GM12872 (cell line): ENCODE measurements around the gene CAMSAP2.

Source experiments
- TF ChIP-seq, protein P1 (sequence below): IDR thresholded peaks from 3 replicates; pipeline ENCODE4 v1.5.1; 2011; ENCODE audit warnings: low read depth, mild to moderate bottlenecking, low read length, moderate library complexity; ENCODE audit not compliant: insufficient read depth

CAMSAP2 gene

DNA sequence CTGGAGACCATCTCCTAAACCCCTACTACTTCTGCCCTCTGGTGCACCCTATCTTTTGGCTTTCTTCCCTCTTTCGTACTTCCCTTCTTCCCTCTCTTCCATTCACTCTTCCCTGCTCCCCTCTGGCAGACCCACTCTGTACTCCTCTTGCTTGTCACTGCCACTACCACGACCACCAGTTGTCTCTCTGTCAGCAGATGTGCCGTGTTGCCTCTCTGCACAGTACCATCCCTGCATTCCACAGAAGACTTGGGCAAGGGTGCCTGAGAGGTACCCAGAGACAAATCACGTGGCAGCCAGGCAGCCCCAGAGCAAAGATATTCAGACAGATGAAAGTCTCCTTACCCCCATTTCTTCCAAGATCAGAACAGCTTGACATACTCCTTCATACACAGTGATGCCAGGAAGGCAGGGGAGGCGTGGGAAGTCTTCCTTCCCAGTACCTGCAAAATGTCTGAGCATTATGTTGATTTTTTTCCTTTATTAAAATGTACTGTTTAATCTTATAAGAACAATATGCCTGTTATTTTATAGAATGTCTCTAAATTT lies 15.0 kb downstream of the CAMSAP2 start:
- TF ChIP-seq, protein P1, sequence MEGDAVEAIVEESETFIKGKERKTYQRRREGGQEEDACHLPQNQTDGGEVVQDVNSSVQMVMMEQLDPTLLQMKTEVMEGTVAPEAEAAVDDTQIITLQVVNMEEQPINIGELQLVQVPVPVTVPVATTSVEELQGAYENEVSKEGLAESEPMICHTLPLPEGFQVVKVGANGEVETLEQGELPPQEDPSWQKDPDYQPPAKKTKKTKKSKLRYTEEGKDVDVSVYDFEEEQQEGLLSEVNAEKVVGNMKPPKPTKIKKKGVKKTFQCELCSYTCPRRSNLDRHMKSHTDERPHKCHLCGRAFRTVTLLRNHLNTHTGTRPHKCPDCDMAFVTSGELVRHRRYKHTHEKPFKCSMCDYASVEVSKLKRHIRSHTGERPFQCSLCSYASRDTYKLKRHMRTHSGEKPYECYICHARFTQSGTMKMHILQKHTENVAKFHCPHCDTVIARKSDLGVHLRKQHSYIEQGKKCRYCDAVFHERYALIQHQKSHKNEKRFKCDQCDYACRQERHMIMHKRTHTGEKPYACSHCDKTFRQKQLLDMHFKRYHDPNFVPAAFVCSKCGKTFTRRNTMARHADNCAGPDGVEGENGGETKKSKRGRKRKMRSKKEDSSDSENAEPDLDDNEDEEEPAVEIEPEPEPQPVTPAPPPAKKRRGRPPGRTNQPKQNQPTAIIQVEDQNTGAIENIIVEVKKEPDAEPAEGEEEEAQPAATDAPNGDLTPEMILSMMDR = no peak

GRCh38 chr1:200755456-200755855 lies 16.8 kb downstream of the CAMSAP2 start:
- TF ChIP-seq, protein P1 = no peak

DNA sequence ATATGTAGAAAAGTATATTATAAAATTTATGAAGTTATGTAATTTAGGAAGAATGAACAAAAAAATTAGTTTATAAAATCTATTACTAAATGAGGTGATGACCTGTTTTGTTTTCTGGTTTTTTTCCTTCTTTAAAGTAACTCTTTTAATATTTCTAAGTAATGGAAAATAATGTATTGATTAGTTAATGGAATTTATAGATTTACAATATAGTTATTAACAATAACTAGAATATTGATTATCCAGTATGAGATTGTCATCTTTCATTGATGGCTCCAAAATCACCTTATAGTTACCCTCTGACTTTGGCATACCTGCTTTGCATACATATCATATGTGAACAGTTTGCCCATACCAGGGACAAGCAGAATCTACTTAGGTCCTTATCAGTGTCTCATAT lies 23.4 kb downstream of the CAMSAP2 start:
- TF ChIP-seq, protein P1 = no peak

- TF ChIP-seq, protein P1 = no peak
Measured at GRCh38 chr1:200767321-200767720, 28.6 kb downstream of the CAMSAP2 start.

DNA sequence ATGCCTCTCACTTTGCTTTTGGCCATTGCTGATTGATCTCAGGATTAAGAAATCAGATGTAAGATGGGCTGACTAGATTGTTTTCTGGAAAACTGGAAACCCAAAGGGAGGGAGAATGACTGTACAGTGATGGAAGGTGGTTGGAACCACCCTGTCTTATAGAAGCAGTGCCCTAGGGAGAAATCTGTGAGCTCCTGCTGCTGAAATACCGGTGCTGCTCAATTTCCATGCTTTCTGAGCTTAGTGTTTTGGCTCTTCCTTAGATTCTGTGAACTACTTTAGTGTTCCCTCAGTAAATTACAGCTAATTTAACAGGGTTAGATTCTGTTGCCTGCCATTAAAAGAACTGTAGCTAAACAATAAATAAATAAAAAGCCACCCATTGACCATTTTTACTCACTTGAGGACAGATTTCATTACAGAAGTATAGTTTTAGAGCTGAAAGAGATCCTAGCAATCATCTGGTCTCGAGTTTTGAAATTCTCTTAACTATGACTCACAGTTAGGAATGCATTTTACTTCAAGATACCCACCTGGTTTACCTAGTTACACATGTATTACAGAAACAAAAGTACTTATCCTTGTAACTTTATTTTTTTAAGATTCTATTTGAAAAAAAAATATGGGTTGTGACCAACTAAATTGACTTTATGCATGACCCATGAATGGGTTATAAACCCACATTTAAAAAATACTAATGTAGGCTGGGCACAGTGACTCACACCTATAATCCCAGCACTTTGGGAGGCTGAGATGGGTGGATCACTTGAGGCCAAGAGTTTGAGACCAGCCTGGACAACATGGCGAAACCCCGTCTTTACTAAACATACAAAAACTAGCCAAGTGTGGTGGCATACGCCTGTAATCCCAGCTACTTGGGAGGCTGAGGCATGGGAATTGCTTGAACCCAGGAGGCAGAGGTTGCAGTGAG lies 33.2 kb downstream of the CAMSAP2 start:
- TF ChIP-seq, protein P1 = no peak

DNA sequence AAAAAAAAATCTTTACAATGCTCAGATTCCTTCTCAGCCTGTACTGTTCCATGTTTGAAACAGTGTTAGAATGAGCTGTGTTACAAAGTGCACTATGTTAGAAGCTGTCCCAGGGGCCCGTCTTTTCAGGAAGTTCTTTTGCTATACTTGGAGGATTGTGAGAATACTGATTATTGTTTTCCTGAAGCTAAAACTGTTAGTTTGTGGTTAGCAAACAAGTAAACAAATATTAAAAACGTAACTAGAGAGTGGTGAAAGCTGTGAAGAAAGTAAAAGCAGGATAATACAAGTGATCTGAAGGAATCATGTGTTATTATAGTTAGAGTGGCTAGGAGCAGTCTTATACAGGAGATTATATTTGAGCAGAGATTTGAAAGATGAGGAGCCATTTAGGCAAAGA lies 35.6 kb downstream of the CAMSAP2 start:
- TF ChIP-seq, protein P1 = no peak

DNA sequence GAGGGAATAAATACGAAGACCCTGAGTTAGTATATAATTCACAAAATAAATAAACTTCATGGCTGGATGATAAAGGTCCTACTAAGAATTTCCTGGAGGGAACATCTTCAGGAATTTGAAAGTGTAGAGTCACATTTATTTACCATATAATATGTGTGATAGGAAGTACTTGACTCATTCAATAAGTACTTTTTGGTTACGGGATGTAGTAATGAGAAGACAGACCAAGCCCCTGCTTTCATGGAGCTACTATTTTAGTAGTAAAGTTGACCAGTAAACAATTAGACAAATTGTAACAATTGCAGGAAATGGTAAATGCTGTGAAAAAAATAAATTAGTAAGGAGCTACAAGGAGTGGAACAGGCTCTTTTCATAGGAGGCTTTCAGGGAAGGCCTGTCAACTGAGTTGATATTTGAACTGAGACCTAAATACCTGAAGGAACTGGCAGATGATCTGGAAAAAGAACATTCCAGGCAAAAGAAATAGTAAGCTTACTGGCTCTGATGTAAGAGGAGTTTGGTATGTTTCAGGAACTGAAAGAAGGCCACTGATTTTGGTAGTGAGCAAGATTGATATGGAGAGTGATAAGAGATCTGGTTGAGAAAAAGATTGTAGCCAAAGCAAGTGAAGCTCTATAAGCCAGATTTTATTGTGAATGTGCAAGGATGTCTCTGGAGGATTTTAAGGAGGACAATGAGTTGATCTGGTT lies 36.2 kb downstream of the CAMSAP2 start:
- TF ChIP-seq, protein P1 = no peak
